Measurements from ENCODE around the gene TOB2.

TOB2 gene

GRCh38 chr22:41480397-41480735 is 33.8 kb upstream of the TOB2 start:
- no peak for DNase-seq (ENCODE audit: low read depth in 1 of 2, low spot score in 1 of 2)
- TF ChIP-seq SPI1 (IDR thresholded peaks at IDR 0.05; ENCODE audit: borderline replicate concordance, low read depth): no peak
- TF ChIP-seq POLR2AphosphoS5 (IDR thresholded peaks at IDR 0.05; ENCODE audit: low read depth): no peak
- TF ChIP-seq, protein P1, sequence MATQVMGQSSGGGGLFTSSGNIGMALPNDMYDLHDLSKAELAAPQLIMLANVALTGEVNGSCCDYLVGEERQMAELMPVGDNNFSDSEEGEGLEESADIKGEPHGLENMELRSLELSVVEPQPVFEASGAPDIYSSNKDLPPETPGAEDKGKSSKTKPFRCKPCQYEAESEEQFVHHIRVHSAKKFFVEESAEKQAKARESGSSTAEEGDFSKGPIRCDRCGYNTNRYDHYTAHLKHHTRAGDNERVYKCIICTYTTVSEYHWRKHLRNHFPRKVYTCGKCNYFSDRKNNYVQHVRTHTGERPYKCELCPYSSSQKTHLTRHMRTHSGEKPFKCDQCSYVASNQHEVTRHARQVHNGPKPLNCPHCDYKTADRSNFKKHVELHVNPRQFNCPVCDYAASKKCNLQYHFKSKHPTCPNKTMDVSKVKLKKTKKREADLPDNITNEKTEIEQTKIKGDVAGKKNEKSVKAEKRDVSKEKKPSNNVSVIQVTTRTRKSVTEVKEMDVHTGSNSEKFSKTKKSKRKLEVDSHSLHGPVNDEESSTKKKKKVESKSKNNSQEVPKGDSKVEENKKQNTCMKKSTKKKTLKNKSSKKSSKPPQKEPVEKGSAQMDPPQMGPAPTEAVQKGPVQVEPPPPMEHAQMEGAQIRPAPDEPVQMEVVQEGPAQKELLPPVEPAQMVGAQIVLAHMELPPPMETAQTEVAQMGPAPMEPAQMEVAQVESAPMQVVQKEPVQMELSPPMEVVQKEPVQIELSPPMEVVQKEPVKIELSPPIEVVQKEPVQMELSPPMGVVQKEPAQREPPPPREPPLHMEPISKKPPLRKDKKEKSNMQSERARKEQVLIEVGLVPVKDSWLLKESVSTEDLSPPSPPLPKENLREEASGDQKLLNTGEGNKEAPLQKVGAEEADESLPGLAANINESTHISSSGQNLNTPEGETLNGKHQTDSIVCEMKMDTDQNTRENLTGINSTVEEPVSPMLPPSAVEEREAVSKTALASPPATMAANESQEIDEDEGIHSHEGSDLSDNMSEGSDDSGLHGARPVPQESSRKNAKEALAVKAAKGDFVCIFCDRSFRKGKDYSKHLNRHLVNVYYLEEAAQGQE (IDR thresholded peaks at IDR 0.05; ENCODE audit: insufficient replicate concordance, low read depth): no peak
- TF ChIP-seq CTCF (IDR thresholded peaks at IDR 0.05; ENCODE audit: insufficient read depth, low read length): no peak
- TF ChIP-seq GABPA (IDR thresholded peaks at IDR 0.05; ENCODE audit: low read depth): no peak
- Histone ChIP-seq H3K27ac (replicated peaks) (no peak overlapping the region), H3K27me3 (ENCODE audit: insufficient read depth, poor library complexity, severe bottlenecking) (no peaks in the 10 kb centered on the region), H3K4me3 (replicated peaks; ENCODE audit: insufficient read depth, low read length) (no peak overlapping the region)

DNA sequence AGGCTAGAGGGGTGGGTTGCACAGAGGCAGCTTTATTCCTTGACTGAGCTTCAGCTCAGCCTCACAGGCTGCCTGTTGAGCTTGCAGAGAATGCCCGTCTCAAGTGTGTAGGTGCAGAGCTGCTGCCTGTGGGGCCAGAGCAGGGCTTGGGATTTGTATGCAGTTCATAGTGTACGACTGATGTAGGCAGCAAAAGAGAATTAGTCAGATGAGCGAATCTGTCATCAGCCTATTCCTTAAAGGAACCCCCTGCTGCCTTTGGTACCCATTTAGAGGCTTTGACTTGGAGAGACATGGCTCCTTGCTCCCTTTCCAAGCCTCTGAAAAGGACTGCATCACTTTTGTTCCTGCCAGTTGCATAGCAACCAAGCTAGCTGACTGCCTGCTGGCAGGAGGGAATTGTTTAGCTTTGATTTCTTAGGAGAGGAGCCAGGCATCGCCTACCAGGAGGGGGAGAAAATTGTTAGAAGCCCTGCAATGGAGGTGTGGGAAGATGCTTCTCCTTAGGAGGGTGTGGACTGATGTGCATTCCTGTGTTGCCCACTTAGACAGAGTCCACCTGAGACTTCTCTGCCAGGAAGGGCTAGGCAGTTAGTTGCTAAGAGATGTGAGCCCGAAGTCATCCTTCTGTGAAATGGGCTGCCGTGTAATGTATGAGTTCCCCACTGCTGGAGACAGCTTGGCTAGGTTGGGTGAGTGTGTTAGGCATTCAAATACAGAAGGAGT is 33.2 kb upstream of the TOB2 start:
- H3K4me3 ChIP-seq (replicated peaks; ENCODE audit: insufficient read depth, low read length): no peak overlapping the region
- no peak overlapping the region for H3K27ac ChIP-seq (replicated peaks)
- TF ChIP-seq SPI1 (IDR thresholded peaks at IDR 0.05; ENCODE audit: borderline replicate concordance, low read depth) (no peak), POLR2AphosphoS5 (IDR thresholded peaks at IDR 0.05; ENCODE audit: low read depth) (no peak), CTCF (IDR thresholded peaks at IDR 0.05; ENCODE audit: insufficient read depth, low read length) (no peak), GABPA (IDR thresholded peaks at IDR 0.05; ENCODE audit: low read depth) (no peak)
- TF ChIP-seq, protein P1 (IDR thresholded peaks at IDR 0.05; ENCODE audit: insufficient replicate concordance, low read depth): no peak
- no peak for DNase-seq (ENCODE audit: low read depth in 1 of 2, low spot score in 1 of 2)
- H3K27me3 ChIP-seq (ENCODE audit: insufficient read depth, poor library complexity, severe bottlenecking): no peaks in the 10 kb centered on the region

GRCh38 chr22:41478891-41479521 is 32.4 kb upstream of the TOB2 start:
- Histone ChIP-seq H3K4me3 (replicated peaks; ENCODE audit: insufficient read depth, low read length) (no peak overlapping the region), H3K27ac (replicated peaks) (no peak overlapping the region), H3K27me3 (ENCODE audit: insufficient read depth, poor library complexity, severe bottlenecking) (no peaks in the 10 kb centered on the region)
- TF ChIP-seq, protein P1 (IDR thresholded peaks at IDR 0.05; ENCODE audit: insufficient replicate concordance, low read depth): no peak
- TF ChIP-seq SPI1 (IDR thresholded peaks at IDR 0.05; ENCODE audit: borderline replicate concordance, low read depth) (no peak), GABPA (IDR thresholded peaks at IDR 0.05; ENCODE audit: low read depth) (no peak), POLR2AphosphoS5 (IDR thresholded peaks at IDR 0.05; ENCODE audit: low read depth) (no peak), CTCF (IDR thresholded peaks at IDR 0.05; ENCODE audit: insufficient read depth, low read length) (no peak)
- DNase-seq (ENCODE audit: low read depth in 1 of 2, low spot score in 1 of 2): peak; percentile 29 to 57
